ENCODE results near the gene TUBGCP6.

DNA sequence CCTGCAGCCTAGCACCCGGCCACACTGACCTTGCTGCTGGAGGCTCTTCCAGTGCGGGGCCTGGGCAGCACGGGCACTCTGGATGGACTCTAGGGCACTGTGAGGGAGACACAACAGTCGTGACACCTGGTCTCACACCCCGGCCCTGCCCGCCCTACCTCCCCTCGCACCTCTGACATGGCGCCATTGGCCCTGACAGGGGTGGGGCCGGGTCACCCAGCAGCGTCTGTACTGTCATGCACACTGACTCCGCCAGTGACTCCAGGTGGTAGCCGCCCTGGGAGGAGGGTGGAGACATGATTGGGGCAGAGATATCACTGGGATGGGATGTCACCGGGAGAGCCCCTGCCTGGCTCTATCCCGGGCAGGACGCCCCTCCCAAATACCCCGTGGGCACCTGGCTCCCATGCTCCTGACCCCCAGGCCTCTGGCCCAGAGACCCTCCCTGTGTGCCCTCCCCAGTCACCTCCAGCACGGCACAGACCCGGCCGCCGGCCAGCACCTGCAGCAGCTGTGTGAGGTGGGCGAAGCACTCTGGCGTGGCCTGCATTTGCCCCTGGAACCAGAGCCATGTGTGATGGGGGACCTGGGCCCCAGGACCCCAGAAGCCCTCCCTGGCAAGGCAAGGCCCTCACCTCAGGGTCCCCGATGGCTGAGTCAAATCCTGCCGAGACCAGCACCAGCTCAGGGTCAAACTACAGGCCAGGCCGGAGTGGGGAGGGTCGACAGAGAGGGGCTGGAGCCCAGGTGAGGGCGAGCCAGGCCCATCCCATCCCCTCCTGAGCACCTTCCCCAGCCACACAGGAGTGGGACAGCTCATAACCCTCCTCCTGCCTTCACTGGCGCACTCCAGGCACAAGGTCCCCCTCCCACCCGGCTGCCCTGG is 3.6 kb upstream of the TUBGCP6 start:
- TF ChIP-seq, protein P1, sequence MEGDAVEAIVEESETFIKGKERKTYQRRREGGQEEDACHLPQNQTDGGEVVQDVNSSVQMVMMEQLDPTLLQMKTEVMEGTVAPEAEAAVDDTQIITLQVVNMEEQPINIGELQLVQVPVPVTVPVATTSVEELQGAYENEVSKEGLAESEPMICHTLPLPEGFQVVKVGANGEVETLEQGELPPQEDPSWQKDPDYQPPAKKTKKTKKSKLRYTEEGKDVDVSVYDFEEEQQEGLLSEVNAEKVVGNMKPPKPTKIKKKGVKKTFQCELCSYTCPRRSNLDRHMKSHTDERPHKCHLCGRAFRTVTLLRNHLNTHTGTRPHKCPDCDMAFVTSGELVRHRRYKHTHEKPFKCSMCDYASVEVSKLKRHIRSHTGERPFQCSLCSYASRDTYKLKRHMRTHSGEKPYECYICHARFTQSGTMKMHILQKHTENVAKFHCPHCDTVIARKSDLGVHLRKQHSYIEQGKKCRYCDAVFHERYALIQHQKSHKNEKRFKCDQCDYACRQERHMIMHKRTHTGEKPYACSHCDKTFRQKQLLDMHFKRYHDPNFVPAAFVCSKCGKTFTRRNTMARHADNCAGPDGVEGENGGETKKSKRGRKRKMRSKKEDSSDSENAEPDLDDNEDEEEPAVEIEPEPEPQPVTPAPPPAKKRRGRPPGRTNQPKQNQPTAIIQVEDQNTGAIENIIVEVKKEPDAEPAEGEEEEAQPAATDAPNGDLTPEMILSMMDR (IDR thresholded peaks at IDR 0.05), result no peak
- TF ChIP-seq POLR2AphosphoS5 (IDR thresholded peaks at IDR 0.05; ENCODE audit: low read depth, low read length) (no peak), TCF7L2 (IDR thresholded peaks at IDR 0.05; ENCODE audit: low read depth, low read length) (no peak)
